PC-3 (cell line): ENCODE data around the gene HOXD1. TPM values are rescaled to one million over a fixed set of nuclear protein-coding genes. Genes with fewer than 3 reads are reported as not detected.
A peak's percentile ranks its signal among the peaks of the same experiment; 100 is the strongest.

Source experiments
- ATAC-seq: fragments of 200-7000 bp; cut with Tn5 transposase; 2 replicates; pipeline ENCODE4 v1.9.1; 2020; ENCODE audit warnings: mild to moderate bottlenecking, moderate library complexity
- BruUV-seq: library from RNA; stranded (reverse); fragments of 400-500 nt; replicated peaks from 2 replicates; lab custom pipeline; 2021; lab: Mats Ljungman, UMichigan
- CTCF ChIA-PET: fragments of 300-600 bp; sonication (Branson Sonifier 250); formaldehyde crosslinking; loops from one replicate; lab custom pipeline; 2022; ENCODE audit warnings: antibody characterized with exemption; lab: Charles Lee
- POLR2A ChIA-PET: fragments of 300-600 bp; sonication (Branson Sonifier 250); formaldehyde crosslinking; loops from one replicate; lab custom pipeline; 2022; ENCODE audit warnings: antibody characterized with exemption; ENCODE audit not compliant: unreplicated experiment; lab: Charles Lee
- DNase-seq: peaks from one replicate; pipeline ENCODE4 v3.0.0-alpha.2; 2015
- H2AFZ ChIP-seq: fragments of 300-600 bp; sonication (generic); 2 replicates; pipeline ENCODE4 v1.6.0; 2016; ENCODE audit warnings: antibody characterized with exemption, low read length
- H3F3A ChIP-seq: fragments of 300-600 bp; sonication (generic); one replicate; pipeline ENCODE4 v1.6.0; 2017; ENCODE audit warnings: antibody characterized with exemption, low read length, control low read depth, mild to moderate bottlenecking; ENCODE audit not compliant: unreplicated experiment
- H3K27ac ChIP-seq: fragments of 300-600 bp; sonication (generic); 2 replicates; pipeline ENCODE4 v1.5.1; 2016; ENCODE audit warnings: mild to moderate bottlenecking, low read length
- H3K27me3 ChIP-seq: fragments of 300-600 bp; sonication (generic); 2 replicates; pipeline ENCODE4 v1.6.1; 2016; ENCODE audit warnings: low read length, mixed read lengths
- H3K36me3 ChIP-seq: fragments of 300-600 bp; sonication (generic); 2 replicates; pipeline ENCODE4 v1.6.1; 2016; ENCODE audit warnings: low read depth, mixed run types, low read length, mixed read lengths
- H3K4me1 ChIP-seq: fragments of 300-600 bp; sonication (generic); 2 replicates; pipeline ENCODE4 v1.5.1; 2016; ENCODE audit warnings: low read length; ENCODE audit not compliant: insufficient read depth
- H3K4me2 ChIP-seq: fragments of 300-600 bp; sonication (generic); 2 replicates; pipeline ENCODE4 v1.6.0; 2016; ENCODE audit warnings: low read length
- H3K4me3 ChIP-seq: fragments of 300-600 bp; sonication (generic); 2 replicates; pipeline ENCODE4 v1.5.1; 2016; ENCODE audit warnings: mild to moderate bottlenecking, low read length, mixed read lengths
- H3K79me2 ChIP-seq: fragments of 300-600 bp; sonication (generic); 2 replicates; pipeline ENCODE4 v1.6.1; 2017; ENCODE audit warnings: low read length, mixed read lengths
- H3K9ac ChIP-seq: fragments of 300-600 bp; sonication (generic); 2 replicates; pipeline ENCODE4 v1.6.0; 2016; ENCODE audit warnings: mild to moderate bottlenecking, low read length
- H3K9me2 ChIP-seq: fragments of 300-600 bp; sonication (generic); replicated peaks from 2 replicates; pipeline ENCODE4 v1.6.1; 2016; ENCODE audit warnings: mixed run types, low read length, mixed read lengths
- H3K9me3 ChIP-seq: fragments of 300-600 bp; sonication (generic); 2 replicates; pipeline ENCODE4 v1.6.1; 2016; ENCODE audit warnings: low read length, mixed read lengths
- H4K20me1 ChIP-seq: fragments of 300-600 bp; sonication (generic); 2 replicates; pipeline ENCODE4 v1.6.1; 2016; ENCODE audit warnings: low read length, mixed read lengths
- CTCF ChIP-seq: fragments of 300-600 bp; sonication (generic); conservative IDR thresholded peaks from 2 replicates; pipeline ENCODE4 v1.5.1; 2017; ENCODE audit warnings: antibody characterized with exemption, low read depth, mild to moderate bottlenecking, low read length
- EZH2 ChIP-seq: fragments of 300-600 bp; sonication (generic); IDR thresholded peaks from one replicate; pipeline ENCODE4 v1.6.1; 2017; ENCODE audit warnings: antibody characterized with exemption, mild to moderate bottlenecking, low read length; ENCODE audit not compliant: unreplicated experiment
- EZH2phosphoT487 ChIP-seq: fragments of 300-600 bp; sonication (generic); IDR thresholded peaks from 2 replicates; pipeline ENCODE4 v1.6.1; 2018; ENCODE audit warnings: mild to moderate bottlenecking, antibody characterized with exemption, low read length, borderline replicate concordance
- intact Hi-C: fragments of 100-400 bp; cut with micrococcal nuclease; formaldehyde crosslinking; loops from 2 replicates; pipeline ENCODE4 v1.9.0; 2023
- total RNA-seq: library from RNA; depleted of rRNA; stranded (reverse); fragments of >200 nt; gene quantifications from 2 replicates; pipeline ENCODE4 v1.2.3, GENCODE V29; 2014

HOXD1 gene
- total RNA-seq, 1 experiment from 2014 or later = not detected

- no peaks in the 10 kb centered on the region for H3K79me2 ChIP-seq
- BruUV-seq = TSS peak; percentile 32
- no peak for DNase-seq
- ChIA-PET CTCF (no interaction called here), POLR2A (no interaction called here)
- no peak for ATAC-seq
- no peaks in the 10 kb centered on the region for H3K27me3 ChIP-seq
- H2AFZ ChIP-seq = no peak overlapping the region
- no peak overlapping the region for H3K4me3 ChIP-seq
- no peaks in the 10 kb centered on the region for H3K9me3 ChIP-seq
- H3F3A ChIP-seq = no peaks in the 10 kb centered on the region
- no peak overlapping the region for H3K4me2 ChIP-seq
- no peaks in the 10 kb centered on the region for H4K20me1 ChIP-seq
- H3K9ac ChIP-seq = no peak overlapping the region
- no peak overlapping the region for H3K27ac ChIP-seq
- H3K9me2 ChIP-seq = no peaks in the 10 kb centered on the region
- H3K4me1 ChIP-seq = no peaks in the 10 kb centered on the region
- intact Hi-C loops = no loop called here
- no peaks in the 10 kb centered on the region for H3K36me3 ChIP-seq
- TF ChIP-seq EZH2phosphoT487 (no peak), CTCF (no peak), EZH2 (no peak)
Measured at GRCh38 chr2:176150584-176151441, 37.7 kb upstream of the HOXD1 start.

GRCh38 chr2:176151442-176152287, 36.8 kb upstream of the HOXD1 start, which contains the start of gene HOXD4:
Gene HOXD4 (plus strand): TSS chr2:176151550. CDS start chr2:176151634, 84 bp downstream.
- Histone ChIP-seq H3K79me2 (no peaks in the 10 kb centered on the region), H3K4me2 (no peak within 1 kb of the TSS), H3K4me1 (no peaks in the 10 kb centered on the region), H3K27me3 (no peaks in the 10 kb centered on the region), H3K27ac (no peak within 1 kb of the TSS), H3K9me3 (no peaks in the 10 kb centered on the region), H2AFZ (no peak within 1 kb of the TSS), H3K4me3 (no peak within 1 kb of the TSS), H3K9ac (no peak within 1 kb of the TSS), H3K9me2 (no peaks in the 10 kb centered on the region), H4K20me1 (no peaks in the 10 kb centered on the region), H3F3A (no peaks in the 10 kb centered on the region), H3K36me3 (no peaks in the 10 kb centered on the region)
- DNase-seq = no peak
- no peak for ATAC-seq
- CTCF ChIA-PET = no interaction called here
- POLR2A ChIA-PET = no interaction called here
- intact Hi-C loops = no loop called here
- TF ChIP-seq CTCF = no peak
- TF ChIP-seq EZH2phosphoT487 = no peak
- no peak for TF ChIP-seq EZH2
- no TSS peak for BruUV-seq
